Endothelial cell of umbilical vein (primary cell): Measurements from ENCODE around the gene RNF144B. TPM values are rescaled to one million over a fixed set of nuclear protein-coding genes. Genes with fewer than 3 reads are reported as not detected.
"Not testable (repeated sequence)": the region's sequence is repeated elsewhere in the genome, so short reads cannot be mapped to it uniquely, and the experiment has no call there.

Experiments used
- BruUV-seq: library from RNA; stranded (reverse); fragments of 400-500 nt; replicated peaks from 2 replicates; lab custom pipeline; 2021; lab: Mats Ljungman, UMichigan
- CTCF ChIA-PET: fragments of 300-600, 350-600 bp; sonication (Branson Sonifier 250); formaldehyde crosslinking; loops from one replicate; lab custom pipeline; 2021; ENCODE audit warnings: antibody characterized with exemption, inconsistent platforms; lab: Charles Lee
- POLR2A ChIA-PET: fragments of 300-600, 350-600 bp; sonication (Branson Sonifier 250); formaldehyde crosslinking; loops from one replicate; lab custom pipeline; 2021; ENCODE audit warnings: antibody characterized with exemption, inconsistent platforms; lab: Charles Lee
- DNase-seq: peaks from one replicate; pipeline ENCODE4 v3.0.0-alpha.2; 2011; ENCODE audit warnings: low read depth, low spot score
- FAIRE-seq: peaks from 2 replicates; lab custom pipeline; 2011; peaks lifted over from hg19 to GRCh38; lab: Jason Lieb, UNC
- H2AFZ ChIP-seq: 2 replicates; pipeline ENCODE4 v1.6.0; 2012; ENCODE audit warnings: low read depth, low read length, control low read depth, inconsistent platforms
- H3K27ac ChIP-seq: 2 replicates; pipeline ENCODE4 v1.5.1; 2011; ENCODE audit warnings: low read depth, mild to moderate bottlenecking, control low read depth, low read length, moderate library complexity; ENCODE audit not compliant: insufficient read depth
- H3K27me3 ChIP-seq, 2 experiments: 2 replicates each; pipeline versions ENCODE4 v1.6.0 to v1.6.1; 2011; ENCODE audit warnings: low read length in 2 of 2, mixed read lengths in 1 of 2; ENCODE audit not compliant: control insufficient read depth in 2 of 2, insufficient read depth in 2 of 2
- H3K36me3 ChIP-seq, 2 experiments: 2 replicates in 1 of 2; 3 replicates in 1 of 2; pipeline ENCODE4 v1.5.1; 2011; ENCODE audit warnings: low read length in 2 of 2, mild to moderate bottlenecking in 1 of 2, moderate library complexity in 1 of 2; ENCODE audit not compliant: control insufficient read depth in 2 of 2, insufficient read depth in 2 of 2; ENCODE audit errors: extremely low read depth in 1 of 2
- H3K4me1 ChIP-seq: 3 replicates; pipeline ENCODE4 v1.5.1; 2011; ENCODE audit warnings: mild to moderate bottlenecking, low read length; ENCODE audit not compliant: control insufficient read depth, insufficient read depth; ENCODE audit errors: extremely low read depth
- H3K4me2 ChIP-seq: 2 replicates; pipeline ENCODE4 v1.6.1; 2011; ENCODE audit warnings: low read length, control low read depth, mixed read lengths; ENCODE audit not compliant: insufficient read depth
- H3K4me3 ChIP-seq, 3 experiments: fragments of 200-600 bp in 1 of 3; sonication (generic), shearing (Covaris generic) in 1 of 3; replicated peaks in 1 of 3; 2 replicates each; pipeline ENCODE4 v1.5.1; 2011 to 2016; ENCODE audit warnings: control low read depth in 3 of 3, low read length in 3 of 3, mild to moderate bottlenecking in 2 of 3, inconsistent platforms in 1 of 3, low read depth in 1 of 3, moderate library complexity in 1 of 3; ENCODE audit not compliant: insufficient read depth in 1 of 3
- H3K79me2 ChIP-seq: 2 replicates; pipeline ENCODE4 v1.6.0; 2012; ENCODE audit warnings: low read length, inconsistent platforms; ENCODE audit not compliant: control insufficient read depth, insufficient read depth
- H3K9ac ChIP-seq: replicated peaks from 2 replicates; pipeline ENCODE3; 2011; ENCODE audit warnings: low read length, control low read depth; ENCODE audit not compliant: insufficient read depth; ENCODE audit errors: extremely low read depth
- H3K9me1 ChIP-seq: replicated peaks from 3 replicates; pipeline ENCODE4 v1.6.0; 2011; ENCODE audit warnings: mild to moderate bottlenecking, low read length; ENCODE audit not compliant: control insufficient read depth, insufficient read depth; ENCODE audit errors: extremely low read depth
- H3K9me3 ChIP-seq: replicated peaks from 2 replicates; pipeline ENCODE4 v1.5.1; 2012; ENCODE audit warnings: low read length, inconsistent platforms; ENCODE audit not compliant: control insufficient read depth, insufficient read depth
- H4K20me1 ChIP-seq: replicated peaks from 2 replicates; pipeline ENCODE3; 2011; ENCODE audit warnings: mild to moderate bottlenecking, low read length; ENCODE audit not compliant: control insufficient read depth, insufficient read depth; ENCODE audit errors: extremely low read depth
- EZH2 ChIP-seq: IDR thresholded peaks from 2 replicates; pipeline ENCODE4 v1.6.1; 2012; ENCODE audit warnings: borderline replicate concordance, low read depth, mild to moderate bottlenecking, moderate library complexity, low read length, inconsistent platforms; ENCODE audit not compliant: severe bottlenecking
- FOS ChIP-seq: IDR thresholded peaks from 2 replicates; pipeline ENCODE4 v1.6.1; 2011; ENCODE audit warnings: mild to moderate bottlenecking, low read length, moderate library complexity, borderline replicate concordance; ENCODE audit not compliant: insufficient read depth
- MAX ChIP-seq: IDR thresholded peaks from 2 replicates; pipeline ENCODE4 v1.6.1; 2011; ENCODE audit not compliant: insufficient read depth, insufficient read length
- POLR2AphosphoS5 ChIP-seq: IDR thresholded peaks from 2 replicates; pipeline ENCODE4 v1.6.1; 2012; ENCODE audit warnings: low read depth, mild to moderate bottlenecking, control low read depth, low read length, moderate library complexity; ENCODE audit not compliant: insufficient read depth
- dilution Hi-C: fragments of 300-500 bp; cut with MboI; formaldehyde crosslinking; loops from one replicate; pipeline ENCODE4 v1.15.0; 2019; ENCODE audit warnings: low sequenced_read_pairs; ENCODE audit not compliant: extremely low pct_ligation_motif_present
- intact Hi-C: fragments of 100-400 bp; cut with micrococcal nuclease; formaldehyde crosslinking; loops from one replicate; pipeline ENCODE4 v1.10.0; 2022
- polyA plus RNA-seq, 4 experiments: library from polyadenylated mRNA; depleted of rRNA in 3 of 4; stranded (reverse) in 3 of 4; unstranded in 1 of 4; fragments of >200 nt; gene quantifications; 2 replicates each; pipeline versions ENCODE4 v1.2.1 to v1.2.3, GENCODE V29; 2011 to 2012; ENCODE audit warnings: missing spikeins in 1 of 4
- total RNA-seq: library from RNA; stranded (reverse); gene quantifications from 2 replicates; pipeline ENCODE4 v1.2.3, GENCODE V29; 2021

RNF144B gene
- total and polyA plus RNA-seq, 2 donors (not counting 3 experiments of a cell fraction or from before 2014, with no cell fraction given) = 18.1 to 97.3 TPM

GRCh38 chr6:18454446-18454845 lies 67.3 kb downstream of the RNF144B start:
- dilution Hi-C loops (no loop called here), intact Hi-C loops (loop anchor here (5.0 kb wide), 1 partner anchor 117 kb away; no protein-coding TSS in a partner anchor)
- TF ChIP-seq MAX = no peak
- no peak for TF ChIP-seq EZH2
- no peak for TF ChIP-seq FOS
- no peak overlapping the region for H2AFZ ChIP-seq
- CTCF ChIA-PET = no interaction called here
- peak; percentile 70 for DNase-seq
- BruUV-seq = no TSS peak
- H3K27me3 ChIP-seq = no peaks in the 10 kb centered on the region
- H3K9me1 ChIP-seq = peaks cover 3% of the 10 kb centered on the region
- POLR2A ChIA-PET = no interaction called here
- H4K20me1 ChIP-seq = peaks cover 5% of the 10 kb centered on the region
- no peaks in the 10 kb centered on the region for H3K9me3 ChIP-seq
- peak overlapping the region in 1 of 3 experiments; percentile 18 for H3K4me3 ChIP-seq
- FAIRE-seq = no peak
- no peak overlapping the region for H3K9ac ChIP-seq
- peaks cover 64% of the 10 kb centered on the region for H3K79me2 ChIP-seq
- H3K4me2 ChIP-seq = peak overlapping the region; percentile 65
- no peak overlapping the region for H3K27ac ChIP-seq
- H3K36me3 ChIP-seq = peaks cover 13 to 15% of the 10 kb centered on the region in 2 experiments
- peaks cover 26% of the 10 kb centered on the region for H3K4me1 ChIP-seq

GRCh38 chr6:18457065-18457737 lies 70.1 kb downstream of the RNF144B start:
- TF ChIP-seq POLR2AphosphoS5 = no peak
- intact Hi-C loops = no loop called here
- dilution Hi-C loops = no loop called here
- POLR2A ChIA-PET = no interaction called here
- Histone ChIP-seq H3K36me3 (peaks cover 22 to 30% of the 10 kb centered on the region in 2 experiments), H3K9me1 (no peaks in the 10 kb centered on the region), H3K4me3 (no peak overlapping the region), H3K27ac (no peak overlapping the region), H3K27me3 (no peaks in the 10 kb centered on the region), H3K4me1 (peaks cover 13% of the 10 kb centered on the region), H3K4me2 (no peak overlapping the region), H2AFZ (no peak overlapping the region), H3K9ac (no peak overlapping the region), H3K79me2 (peaks cover 59% of the 10 kb centered on the region), H3K9me3 (no peaks in the 10 kb centered on the region), H4K20me1 (peaks cover 3% of the 10 kb centered on the region)
- CTCF ChIA-PET = no interaction called here
- FAIRE-seq (no peak), DNase-seq (no peak)
- no TSS peak for BruUV-seq

- H3K9me1 ChIP-seq, FAIRE-seq, H3K4me2 ChIP-seq, H3K9me3 ChIP-seq, DNase-seq, H3K9ac ChIP-seq, BruUV-seq, intact Hi-C loops, H3K27ac ChIP-seq, H3K4me3 ChIP-seq, POLR2A ChIA-PET, H2AFZ ChIP-seq, H4K20me1 ChIP-seq, H3K27me3 ChIP-seq, dilution Hi-C loops: not testable (repeated sequence)
- Histone ChIP-seq H3K4me1 (peaks cover 13% of the 10 kb centered on the region), H3K79me2 (peaks cover 56% of the 10 kb centered on the region), H3K36me3 (peaks cover 23 to 35% of the 10 kb centered on the region in 2 experiments)
- CTCF ChIA-PET = interaction anchor here (1.1 kb wide), 1 partner anchor 9 kb away, joined by 3 read pairs; no protein-coding TSS in a partner anchor
Measured at GRCh38 chr6:18458086-18458485, 70.9 kb downstream of the RNF144B start.
